Ishikawa (cell line): ENCODE data around the gene LTO1.
A peak's percentile ranks its signal among the peaks of the same experiment; 100 is the strongest.

ENCODE experiments used
- CEBPB ChIP-seq: IDR thresholded peaks from 2 replicates; pipeline ENCODE4 v1.6.1; 2012
- CREB1 ChIP-seq: IDR thresholded peaks from 2 replicates; pipeline ENCODE4 v1.6.1; 2012; ENCODE audit warnings: low read depth
- EGR1 ChIP-seq: IDR thresholded peaks from 2 replicates; pipeline ENCODE4 v1.6.1; 2012
- EP300 ChIP-seq: IDR thresholded peaks from 2 replicates; pipeline ENCODE4 v1.6.1; 2012; ENCODE audit warnings: borderline replicate concordance
- FOXM1 ChIP-seq: IDR thresholded peaks from 2 replicates; pipeline ENCODE4 v1.6.1; 2012; ENCODE audit warnings: low read depth, borderline replicate concordance
- NFIC ChIP-seq: IDR thresholded peaks from 2 replicates; pipeline ENCODE4 v1.6.1; 2012
- RAD21 ChIP-seq: IDR thresholded peaks from 2 replicates; pipeline ENCODE4 v1.6.1; 2012; ENCODE audit warnings: low read depth
- TAF1 ChIP-seq: IDR thresholded peaks from 2 replicates; pipeline ENCODE4 v1.6.1; 2012; ENCODE audit warnings: low read depth, mild to moderate bottlenecking
- TCF12 ChIP-seq: IDR thresholded peaks from 2 replicates; pipeline ENCODE4 v1.6.1; 2012; ENCODE audit warnings: low read depth
- TEAD4 ChIP-seq: IDR thresholded peaks from 2 replicates; pipeline ENCODE4 v1.6.1; 2012
- YY1 ChIP-seq: IDR thresholded peaks from 2 replicates; pipeline ENCODE4 v1.6.1; 2012; ENCODE audit warnings: low read depth
- ZBTB7A ChIP-seq: IDR thresholded peaks from 2 replicates; pipeline ENCODE4 v1.6.1; 2012; ENCODE audit warnings: low read depth
- TF ChIP-seq, protein P1 (sequence below): IDR thresholded peaks from 2 replicates; pipeline ENCODE4 v1.6.1; 2012; ENCODE audit warnings: low read depth, mild to moderate bottlenecking
- TF ChIP-seq, protein P2 (sequence below): IDR thresholded peaks from 2 replicates; pipeline ENCODE4 v1.6.1; 2012
- TF ChIP-seq, protein P3 (sequence below): IDR thresholded peaks from 2 replicates; pipeline ENCODE4 v1.6.1; 2012

LTO1 gene

DNA sequence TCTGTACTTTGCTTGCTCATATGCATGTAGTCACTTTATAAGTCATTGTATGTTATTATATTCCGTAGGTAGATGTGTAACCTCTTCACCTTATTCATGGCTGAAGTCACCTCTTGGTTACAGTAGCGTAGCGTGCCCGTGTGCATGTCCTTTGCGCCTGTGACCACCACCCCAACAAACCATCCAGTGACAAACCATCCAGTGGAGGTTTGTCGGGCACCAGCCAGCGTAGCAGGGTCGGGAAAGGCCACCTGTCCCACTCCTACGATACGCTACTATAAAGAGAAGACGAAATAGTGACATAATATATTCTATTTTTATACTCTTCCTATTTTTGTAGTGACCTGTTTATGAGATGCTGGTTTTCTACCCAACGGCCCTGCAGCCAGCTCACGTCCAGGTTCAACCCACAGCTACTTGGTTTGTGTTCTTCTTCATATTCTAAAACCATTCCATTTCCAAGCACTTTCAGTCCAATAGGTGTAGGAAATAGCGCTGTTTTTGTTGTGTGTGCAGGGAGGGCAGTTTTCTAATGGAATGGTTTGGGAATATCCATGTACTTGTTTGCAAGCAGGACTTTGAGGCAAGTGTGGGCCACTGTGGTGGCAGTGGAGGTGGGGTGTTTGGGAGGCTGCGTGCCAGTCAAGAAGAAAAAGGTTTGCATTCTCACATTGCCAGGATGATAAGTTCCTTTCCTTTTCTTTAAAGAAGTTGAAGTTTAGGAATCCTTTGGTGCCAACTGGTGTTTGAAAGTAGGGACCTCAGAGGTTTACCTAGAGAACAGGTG, 23.1 kb downstream of the LTO1 start:
- TF ChIP-seq FOXM1 (no peak), TEAD4 (no peak), EP300 (no peak), RAD21 (no peak)

DNA sequence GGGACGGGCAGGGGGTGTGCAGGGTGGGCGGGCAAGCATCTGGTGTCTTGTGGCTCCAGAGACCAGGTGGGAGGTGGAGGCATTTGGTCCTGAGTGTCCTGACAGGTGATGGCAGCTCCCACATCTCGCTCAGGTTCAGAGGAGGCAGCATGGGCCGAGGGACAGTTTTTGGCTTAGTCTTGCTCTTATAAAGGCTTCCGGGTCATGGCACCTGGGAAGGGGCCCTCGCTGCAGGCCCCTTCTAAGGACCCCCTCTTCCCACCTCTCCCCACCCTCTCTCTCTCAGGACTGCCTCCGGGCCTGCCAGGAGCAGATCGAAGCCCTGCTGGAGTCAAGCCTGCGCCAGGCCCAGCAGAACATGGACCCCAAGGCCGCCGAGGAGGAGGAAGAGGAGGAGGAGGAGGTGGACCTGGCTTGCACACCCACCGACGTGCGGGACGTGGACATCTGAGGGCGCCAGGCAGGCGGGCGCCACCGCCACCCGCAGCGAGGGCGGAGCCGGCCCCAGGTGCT, 24.3 kb downstream of the LTO1 start:
- TF ChIP-seq ZBTB7A (no peak), TCF12 (no peak), NFIC (no peak), CEBPB (no peak), TAF1 (no peak), YY1 (no peak)
- TF ChIP-seq, protein P1, sequence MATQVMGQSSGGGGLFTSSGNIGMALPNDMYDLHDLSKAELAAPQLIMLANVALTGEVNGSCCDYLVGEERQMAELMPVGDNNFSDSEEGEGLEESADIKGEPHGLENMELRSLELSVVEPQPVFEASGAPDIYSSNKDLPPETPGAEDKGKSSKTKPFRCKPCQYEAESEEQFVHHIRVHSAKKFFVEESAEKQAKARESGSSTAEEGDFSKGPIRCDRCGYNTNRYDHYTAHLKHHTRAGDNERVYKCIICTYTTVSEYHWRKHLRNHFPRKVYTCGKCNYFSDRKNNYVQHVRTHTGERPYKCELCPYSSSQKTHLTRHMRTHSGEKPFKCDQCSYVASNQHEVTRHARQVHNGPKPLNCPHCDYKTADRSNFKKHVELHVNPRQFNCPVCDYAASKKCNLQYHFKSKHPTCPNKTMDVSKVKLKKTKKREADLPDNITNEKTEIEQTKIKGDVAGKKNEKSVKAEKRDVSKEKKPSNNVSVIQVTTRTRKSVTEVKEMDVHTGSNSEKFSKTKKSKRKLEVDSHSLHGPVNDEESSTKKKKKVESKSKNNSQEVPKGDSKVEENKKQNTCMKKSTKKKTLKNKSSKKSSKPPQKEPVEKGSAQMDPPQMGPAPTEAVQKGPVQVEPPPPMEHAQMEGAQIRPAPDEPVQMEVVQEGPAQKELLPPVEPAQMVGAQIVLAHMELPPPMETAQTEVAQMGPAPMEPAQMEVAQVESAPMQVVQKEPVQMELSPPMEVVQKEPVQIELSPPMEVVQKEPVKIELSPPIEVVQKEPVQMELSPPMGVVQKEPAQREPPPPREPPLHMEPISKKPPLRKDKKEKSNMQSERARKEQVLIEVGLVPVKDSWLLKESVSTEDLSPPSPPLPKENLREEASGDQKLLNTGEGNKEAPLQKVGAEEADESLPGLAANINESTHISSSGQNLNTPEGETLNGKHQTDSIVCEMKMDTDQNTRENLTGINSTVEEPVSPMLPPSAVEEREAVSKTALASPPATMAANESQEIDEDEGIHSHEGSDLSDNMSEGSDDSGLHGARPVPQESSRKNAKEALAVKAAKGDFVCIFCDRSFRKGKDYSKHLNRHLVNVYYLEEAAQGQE: no peak

DNA sequence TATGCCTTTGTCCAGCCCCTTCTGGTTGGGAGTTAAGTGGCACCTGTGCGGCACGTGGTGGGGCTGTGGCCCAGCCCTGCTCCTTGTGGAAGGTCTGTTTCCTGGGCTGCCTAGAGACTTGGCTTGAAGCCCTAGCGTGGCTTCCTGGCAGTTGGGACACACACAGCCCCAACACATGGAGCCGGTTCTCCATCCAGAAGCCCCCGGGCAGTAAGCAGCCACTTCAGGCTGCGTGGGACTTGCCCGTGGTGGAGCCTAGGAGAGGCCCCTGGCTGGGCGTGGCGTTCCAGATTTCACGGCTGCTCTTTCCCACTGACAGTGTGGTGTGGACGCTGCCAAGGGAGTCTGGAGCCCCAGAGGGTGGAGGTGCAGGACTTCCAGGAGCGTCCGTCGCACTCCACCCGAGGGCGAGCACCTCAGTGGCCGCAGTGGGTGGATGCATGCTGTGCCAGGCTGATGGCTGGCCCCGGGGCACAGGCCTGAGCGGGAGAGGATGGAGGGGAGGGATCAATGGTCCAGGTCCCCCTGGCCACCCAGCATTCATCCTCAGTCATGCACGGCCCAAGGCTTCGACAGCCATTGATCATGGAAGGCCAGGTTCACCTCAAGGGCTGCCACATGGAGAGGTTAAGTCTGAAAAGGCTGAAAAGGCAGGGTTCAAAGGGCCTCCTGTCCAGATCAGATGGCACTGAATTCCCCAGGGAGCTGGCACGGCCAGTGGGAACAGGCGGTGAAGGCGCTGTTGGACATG, 24.9 kb downstream of the LTO1 start:
- TF ChIP-seq EP300 (no peak), YY1 (0 out of 2 replicates have a peak, but pooled peaks have one; percentile 26)

DNA sequence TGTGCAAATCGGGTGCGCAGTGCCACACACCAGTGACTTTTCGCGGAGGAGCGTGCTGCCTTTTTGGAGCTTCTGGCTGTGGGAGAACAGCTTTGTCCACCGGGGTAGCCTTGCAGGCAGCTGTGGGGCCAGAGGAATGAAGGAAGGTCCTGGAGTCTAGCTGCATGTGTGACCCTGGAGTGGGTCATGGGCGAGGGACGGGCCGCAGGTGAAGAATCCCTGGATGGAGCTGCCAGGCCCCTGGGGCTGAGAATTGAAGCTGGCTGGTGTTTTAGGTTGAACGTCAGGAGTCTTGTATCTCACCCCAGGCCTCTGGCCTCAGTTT, 25.6 kb downstream of the LTO1 start:
- TF ChIP-seq, protein P1: no peak
- TF ChIP-seq ZBTB7A (no peak), CREB1 (no peak), NFIC (no peak), TCF12 (no peak), RAD21 (no peak), CEBPB (no peak)

DNA sequence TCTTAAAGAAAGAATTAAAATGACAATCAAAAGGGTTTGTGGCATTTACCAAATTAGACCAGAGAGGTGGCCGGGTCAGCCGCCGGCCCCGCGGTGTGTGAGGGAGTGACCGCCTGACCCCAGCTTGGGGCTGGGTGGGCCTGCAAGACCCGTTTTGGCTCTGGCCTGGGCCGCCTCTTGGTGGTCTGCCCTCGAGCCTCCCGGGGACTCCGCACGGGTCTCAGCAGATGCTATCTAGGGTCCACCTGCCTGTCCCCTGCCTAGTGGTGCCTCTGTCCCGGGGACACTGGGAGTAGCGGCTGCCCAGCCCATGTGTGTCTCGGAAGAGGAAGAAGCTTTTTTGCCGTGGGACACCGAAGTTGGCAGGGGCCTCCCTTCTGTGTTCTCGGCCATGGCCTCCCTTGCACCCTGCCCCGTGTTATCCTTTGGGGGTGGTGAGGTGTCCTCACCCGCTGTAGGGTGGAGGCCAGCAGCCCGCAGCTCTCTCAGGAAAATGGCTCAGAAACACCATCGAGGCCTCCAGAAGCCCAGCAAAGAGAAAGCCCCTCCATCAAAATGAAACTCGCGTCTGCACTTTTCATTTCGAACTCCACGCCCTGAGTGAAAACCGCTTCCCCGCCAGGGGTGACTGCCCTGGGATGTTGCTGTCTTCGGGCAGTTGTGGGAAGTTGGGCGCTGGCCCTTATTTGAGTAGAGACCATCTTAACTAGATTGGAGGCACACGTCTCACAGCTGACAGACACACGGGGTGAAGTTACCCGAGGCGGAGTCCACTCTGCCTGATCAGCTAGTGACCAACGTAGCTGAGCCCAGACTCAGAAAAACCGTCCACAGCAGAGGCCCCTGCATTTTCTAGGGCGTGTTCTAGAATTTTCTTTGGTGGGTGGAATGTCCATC, 26.2 kb downstream of the LTO1 start:
- no peak for TF ChIP-seq EP300
- no peak for TF ChIP-seq YY1
- TF ChIP-seq, protein P1: no peak
- no peak for TF ChIP-seq TCF12
- no peak for TF ChIP-seq TEAD4
- TF ChIP-seq ZBTB7A: no peak
- no peak for TF ChIP-seq CEBPB
- no peak for TF ChIP-seq TAF1
- TF ChIP-seq, protein P2, sequence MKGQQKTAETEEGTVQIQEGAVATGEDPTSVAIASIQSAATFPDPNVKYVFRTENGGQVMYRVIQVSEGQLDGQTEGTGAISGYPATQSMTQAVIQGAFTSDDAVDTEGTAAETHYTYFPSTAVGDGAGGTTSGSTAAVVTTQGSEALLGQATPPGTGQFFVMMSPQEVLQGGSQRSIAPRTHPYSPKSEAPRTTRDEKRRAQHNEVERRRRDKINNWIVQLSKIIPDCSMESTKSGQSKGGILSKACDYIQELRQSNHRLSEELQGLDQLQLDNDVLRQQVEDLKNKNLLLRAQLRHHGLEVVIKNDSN: no peak
- TF ChIP-seq FOXM1: no peak
- TF ChIP-seq RAD21: no peak
- TF ChIP-seq NFIC: no peak
- TF ChIP-seq EGR1: no peak
- no peak for TF ChIP-seq CREB1
- TF ChIP-seq, protein P3, sequence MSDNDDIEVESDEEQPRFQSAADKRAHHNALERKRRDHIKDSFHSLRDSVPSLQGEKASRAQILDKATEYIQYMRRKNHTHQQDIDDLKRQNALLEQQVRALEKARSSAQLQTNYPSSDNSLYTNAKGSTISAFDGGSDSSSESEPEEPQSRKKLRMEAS: no peak
